ENCODE data around the gene FAXDC2.

- TF ChIP-seq CTCF (IDR thresholded peaks at IDR 0.05) = no peak
- no peak for TF ChIP-seq POLR2A (IDR thresholded peaks at IDR 0.05)
Measured at GRCh38 chr5:154842689-154843530, 7.5 kb downstream of the FAXDC2 start.

Data from body of pancreas (tissue), 4 donors.